Suppressor macrophage treated with lipopolysaccharide for 1 hour (primary cell): ENCODE data around the gene RBP3.
A peak's percentile ranks its signal among the peaks of the same experiment; 100 is the strongest.

ENCODE experiments used
- DNase-seq, 3 donors: peaks; one replicate each; pipeline ENCODE4 v3.0.0-alpha.2; 2020 to 2022

The RBP3 gene

DNA sequence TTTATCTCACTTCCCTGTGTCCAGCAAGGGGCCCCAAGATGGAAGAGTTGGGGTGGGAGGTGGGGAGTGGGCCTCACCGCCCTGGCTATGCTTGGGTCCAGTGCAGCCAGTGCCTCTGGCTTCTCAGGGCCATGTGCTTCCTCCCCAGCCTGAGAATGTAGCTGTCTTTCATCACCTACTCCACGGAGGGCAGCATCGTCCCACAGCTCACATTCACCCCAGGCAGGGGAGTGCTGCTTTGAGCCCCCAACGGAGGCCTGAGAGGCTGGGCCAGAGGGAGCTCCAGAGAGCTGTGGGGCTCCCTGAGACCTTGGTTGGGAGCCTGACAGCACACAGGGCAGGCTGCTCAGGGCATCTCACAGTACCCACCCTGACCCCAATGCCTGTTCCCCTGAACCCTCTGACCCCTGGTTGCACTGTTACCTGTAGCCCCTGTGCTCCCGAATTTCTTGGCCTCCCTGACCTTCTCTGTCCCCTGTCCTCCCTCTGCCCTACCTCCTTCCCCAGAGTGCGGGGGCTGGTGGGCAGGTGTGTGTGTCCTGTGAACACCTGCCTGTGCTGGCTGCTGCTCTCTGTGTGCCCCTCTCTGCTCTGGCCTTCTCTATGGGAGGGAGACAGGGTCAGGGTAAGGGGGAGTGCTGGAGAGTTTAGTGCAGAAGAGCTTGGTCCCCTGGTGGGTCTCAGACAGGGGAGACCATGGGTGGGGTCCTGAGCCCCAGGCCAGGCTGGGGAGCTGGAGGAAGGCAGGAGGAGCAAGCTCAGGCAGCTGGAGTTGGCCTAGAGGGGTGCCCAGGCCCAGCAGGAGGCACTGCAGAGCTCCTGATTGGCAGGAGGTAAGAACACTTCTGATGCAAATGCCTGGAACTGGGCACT lies 55.5 kb downstream of the RBP3 start:
- peak in 1 of 3 donors; percentile 7 for DNase-seq

DNA sequence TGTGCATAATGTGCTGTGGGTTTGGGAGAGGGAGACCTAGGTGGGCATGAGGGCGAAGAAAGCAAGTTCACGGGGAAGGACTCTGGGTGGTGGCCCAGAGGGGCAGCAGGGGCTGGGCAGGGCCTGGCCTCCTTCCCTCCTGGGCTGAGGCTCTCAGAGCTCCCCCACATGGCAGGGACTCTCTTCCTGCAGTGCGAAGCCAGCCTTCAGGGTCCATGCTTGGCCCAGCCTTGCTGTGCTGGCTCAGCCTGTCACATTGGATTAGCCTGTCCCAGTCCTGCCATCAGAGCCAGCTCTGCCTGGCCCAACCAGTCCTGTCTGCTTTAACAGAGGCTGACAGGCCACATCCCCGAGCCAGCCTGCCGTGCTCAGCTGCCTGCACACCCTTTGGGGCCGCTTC lies 56.3 kb downstream of the RBP3 start:
- DNase-seq, result no peak

DNA sequence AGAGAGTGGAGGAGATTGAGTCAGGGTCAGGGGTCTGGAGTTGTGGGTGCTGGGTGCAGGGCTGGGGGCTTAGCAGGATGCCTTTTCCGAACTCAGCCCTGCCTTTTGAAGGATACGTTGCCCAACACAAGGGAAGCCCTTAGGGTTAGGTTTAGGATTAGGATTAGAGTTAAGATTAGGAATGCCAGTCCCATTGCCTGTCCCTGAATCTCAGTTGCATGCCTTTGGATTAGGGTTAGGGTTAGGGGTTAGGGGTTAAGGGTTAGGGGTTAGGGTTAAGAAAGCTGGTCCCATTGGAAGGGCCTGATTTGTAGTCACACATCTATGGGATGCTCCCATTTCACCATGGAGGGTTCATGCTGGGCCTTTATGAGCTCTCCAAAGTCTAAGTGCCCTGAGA lies 56.8 kb downstream of the RBP3 start:
- DNase-seq, result no peak

DNA sequence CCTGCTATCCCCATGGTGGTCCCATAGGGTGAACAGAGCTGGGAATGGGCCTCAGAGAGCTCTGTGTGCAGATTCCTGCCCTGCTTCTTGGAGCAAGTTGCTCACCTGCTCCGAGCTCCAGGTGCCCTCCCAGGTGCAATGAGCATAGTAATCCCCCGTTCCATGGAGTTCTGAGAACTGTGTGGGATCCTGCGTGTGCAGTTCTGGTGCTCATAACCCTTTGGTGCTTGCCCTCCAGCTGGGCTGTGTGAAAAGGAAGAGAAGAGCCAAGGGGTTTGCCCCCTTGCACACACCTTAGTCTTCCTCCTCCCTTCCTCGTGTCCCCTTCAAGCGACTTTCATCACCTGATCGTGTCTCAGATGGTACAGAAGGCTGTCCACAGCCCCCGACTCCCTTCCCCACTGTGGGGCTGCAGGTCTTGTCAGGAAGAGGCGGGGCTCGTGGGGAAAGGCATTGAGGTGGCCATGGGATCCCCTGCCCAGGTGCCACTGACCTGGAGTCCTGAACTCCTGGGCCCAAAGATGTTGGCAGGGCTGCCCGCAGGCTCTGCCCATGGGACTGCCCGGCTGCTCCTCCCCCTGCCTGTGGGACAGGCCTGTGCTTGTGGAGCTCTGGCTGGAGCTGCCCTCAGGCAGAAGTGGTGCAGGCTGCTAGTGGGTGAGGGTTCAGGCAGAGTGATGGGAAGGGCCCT lies 57.8 kb downstream of the RBP3 start:
- DNase-seq, result no peak

DNA sequence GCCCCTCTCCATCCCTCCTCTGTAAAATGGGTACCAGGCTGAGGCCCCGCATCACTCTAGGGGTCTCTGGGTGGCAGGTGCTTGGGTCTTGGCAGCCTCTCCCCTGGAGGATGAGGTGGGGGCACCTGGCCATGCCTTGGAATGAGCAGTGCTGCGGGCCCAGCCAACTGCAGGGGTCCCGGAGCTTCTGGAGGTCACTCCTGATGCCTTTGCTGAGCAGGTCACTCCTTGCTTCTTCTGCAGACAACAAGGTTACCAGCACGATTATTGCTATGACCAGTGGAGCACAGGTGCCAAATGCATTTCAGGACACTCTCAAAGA lies 58.3 kb downstream of the RBP3 start:
- DNase-seq, result no peak

DNA sequence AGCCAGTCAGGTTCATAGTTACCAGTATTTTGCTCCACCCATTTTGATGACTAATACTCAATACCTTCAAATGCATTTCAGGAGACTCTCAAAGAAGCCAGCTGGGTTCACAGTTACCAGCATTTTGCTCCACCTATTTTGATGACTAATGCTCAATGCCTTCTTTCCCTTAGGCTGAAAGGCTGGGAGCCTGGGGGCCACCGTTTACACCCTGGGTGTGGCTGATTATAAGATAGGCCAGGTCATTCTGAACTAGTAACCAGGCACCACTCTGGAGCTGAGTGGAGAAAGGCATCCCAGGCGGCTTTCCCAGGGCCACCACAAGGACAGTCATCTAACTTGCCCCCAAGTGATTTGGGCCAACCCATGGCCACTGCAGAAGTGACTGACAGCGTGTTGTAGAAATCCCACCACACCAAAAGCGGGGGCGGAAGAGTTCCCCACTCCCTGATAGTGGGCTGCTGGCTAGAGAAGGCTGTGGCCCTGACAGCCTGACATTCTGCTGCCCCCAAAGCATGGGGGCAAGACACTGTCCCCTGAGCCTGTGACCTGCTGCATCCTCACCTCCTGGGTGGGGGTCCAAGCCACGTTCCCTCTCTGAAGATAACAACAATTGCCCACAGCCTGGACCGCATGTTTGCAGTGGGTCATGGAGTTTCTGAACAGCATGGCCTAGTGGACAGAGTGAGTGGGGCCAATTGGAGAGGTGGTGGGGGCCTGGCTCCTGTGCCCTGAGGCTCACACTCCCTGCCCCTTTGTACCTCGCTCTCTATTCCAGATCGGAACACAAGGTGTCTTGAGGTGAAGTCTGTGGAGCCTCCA lies 58.9 kb downstream of the RBP3 start:
- DNase-seq, result no peak
